MCF 10A (cell line): ENCODE results near the gene SNX19. TPM values are rescaled to one million over a fixed set of nuclear protein-coding genes. Genes with fewer than 3 reads are reported as not detected.
A peak's percentile ranks its signal among the peaks of the same experiment; 100 is the strongest.

ENCODE experiments used
- BruUV-seq: library from RNA; stranded (reverse); fragments of 400-500 nt; replicated peaks from 2 replicates; lab custom pipeline; 2021; lab: Mats Ljungman, UMichigan
- CTCF ChIA-PET: fragments of 300-600 bp; sonication (Branson Sonifier 250); formaldehyde crosslinking; extraction: SDS; loops from one replicate; lab custom pipeline; 2021; ENCODE audit warnings: antibody characterized with exemption, inconsistent platforms; lab: Yijun Ruan, JAX
- POLR2A ChIA-PET: fragments of 300-600, 350-650 bp; sonication (Branson Sonifier 250); formaldehyde crosslinking; extraction: SDS; loops from one replicate; lab custom pipeline; 2020; ENCODE audit warnings: antibody characterized with exemption, inconsistent platforms; lab: Yijun Ruan, JAX
- DNase-seq: peaks from one replicate; pipeline ENCODE4 v3.0.0-alpha.2; 2018; ENCODE audit not compliant: unreplicated experiment
- H3K27ac Mint-ChIP-seq: one replicate; pipeline ENCODE4 v1.8.0; 2022; ENCODE audit warnings: mild to moderate bottlenecking, low read depth, mixed read lengths; ENCODE audit not compliant: unreplicated experiment
- H3K27me3 Mint-ChIP-seq: one replicate; pipeline ENCODE4 v1.8.0; 2022; ENCODE audit warnings: mixed read lengths; ENCODE audit not compliant: insufficient read depth, unreplicated experiment
- H3K36me3 Mint-ChIP-seq: one replicate; pipeline ENCODE4 v1.8.0; 2022; ENCODE audit warnings: mild to moderate bottlenecking, moderate library complexity, mixed read lengths; ENCODE audit not compliant: insufficient read depth, unreplicated experiment
- H3K4me1 Mint-ChIP-seq: one replicate; pipeline ENCODE4 v1.8.0; 2022; ENCODE audit warnings: mixed read lengths; ENCODE audit not compliant: insufficient read depth, unreplicated experiment
- H3K4me3 Mint-ChIP-seq: one replicate; pipeline ENCODE4 v1.8.0; 2022; ENCODE audit warnings: mild to moderate bottlenecking, moderate library complexity, mixed read lengths; ENCODE audit not compliant: unreplicated experiment
- H3K9me3 Mint-ChIP-seq: one replicate; pipeline ENCODE4 v1.8.0; 2022; ENCODE audit warnings: mixed read lengths; ENCODE audit not compliant: unreplicated experiment
- CTCF ChIP-seq: fragments of 200-600 bp; IDR thresholded peaks from one replicate; pipeline ENCODE4 v1.8.0; 2022; ENCODE audit warnings: antibody characterized with exemption, mild to moderate bottlenecking; ENCODE audit not compliant: unreplicated experiment
- intact Hi-C: fragments of 100-400 bp; cut with micrococcal nuclease; formaldehyde crosslinking; loops from 2 replicates; pipeline ENCODE4 v1.14.1; 2022
- total RNA-seq: library from RNA; stranded (reverse); gene quantifications from 2 replicates; pipeline ENCODE4 v1.2.3, GENCODE V29; 2022

SNX19 gene
- total RNA-seq, 1 experiment from 2014 or later, result 53.5 TPM

- DNase-seq, result no peak
- intact Hi-C loops, result no loop called here
- ChIA-PET CTCF (interaction anchor here (0.8 to 40.3 kb wide), 3 partner anchors 12 to 438 kb away, joined by 3 to 1064 read pairs (median 47); partner anchors contain the start of genes ADAMTS15 and ADAMTS8), POLR2A (no interaction called here)
- Mint-ChIP-seq H3K27ac (no peak overlapping the region), H3K36me3 (peaks cover 82% of the 10 kb centered on the region), H3K9me3 (no peaks in the 10 kb centered on the region), H3K4me3 (no peak overlapping the region), H3K4me1 (peaks cover 9% of the 10 kb centered on the region), H3K27me3 (no peaks in the 10 kb centered on the region)
- BruUV-seq, result no TSS peak
- TF ChIP-seq CTCF, result no peak
These were observed 41.9 kb downstream of the SNX19 start for GRCh38 chr11:130874396-130874795.

DNA sequence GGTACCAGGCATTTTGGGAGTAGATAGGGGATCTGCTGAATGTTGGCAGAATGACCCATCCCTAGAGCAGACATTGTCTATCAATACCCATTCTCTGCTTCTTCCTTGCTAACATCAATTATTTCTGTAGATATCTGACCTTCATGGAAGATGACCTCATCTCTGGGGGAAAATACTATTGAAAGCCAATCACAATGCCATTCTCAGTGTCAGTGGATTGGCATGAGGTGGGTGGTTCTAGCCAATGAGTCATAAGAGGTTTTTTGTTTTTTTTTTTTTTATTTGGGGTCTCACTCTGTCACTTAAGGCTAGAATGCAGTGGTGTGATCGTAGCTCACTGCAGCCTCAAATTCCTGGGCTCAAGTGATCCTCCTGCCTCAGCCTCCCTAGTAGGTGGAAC, 42.5 kb downstream of the SNX19 start:
- no peaks in the 10 kb centered on the region for H3K27me3 Mint-ChIP-seq
- peaks cover 76% of the 10 kb centered on the region for H3K36me3 Mint-ChIP-seq
- intact Hi-C loops, result no loop called here
- no peak overlapping the region for H3K4me3 Mint-ChIP-seq
- TF ChIP-seq CTCF, result no peak
- BruUV-seq, result no TSS peak
- H3K27ac Mint-ChIP-seq, result no peak overlapping the region
- ChIA-PET POLR2A (no interaction called here), CTCF (interaction anchor here (0.5 to 40.3 kb wide), 4 partner anchors 11 to 922 kb away, joined by 3 to 1064 read pairs (median 26); partner anchors contain the start of genes ADAMTS15 and ADAMTS8)
- no peak for DNase-seq
- H3K4me1 Mint-ChIP-seq, result peaks cover 9% of the 10 kb centered on the region
- no peaks in the 10 kb centered on the region for H3K9me3 Mint-ChIP-seq

DNA sequence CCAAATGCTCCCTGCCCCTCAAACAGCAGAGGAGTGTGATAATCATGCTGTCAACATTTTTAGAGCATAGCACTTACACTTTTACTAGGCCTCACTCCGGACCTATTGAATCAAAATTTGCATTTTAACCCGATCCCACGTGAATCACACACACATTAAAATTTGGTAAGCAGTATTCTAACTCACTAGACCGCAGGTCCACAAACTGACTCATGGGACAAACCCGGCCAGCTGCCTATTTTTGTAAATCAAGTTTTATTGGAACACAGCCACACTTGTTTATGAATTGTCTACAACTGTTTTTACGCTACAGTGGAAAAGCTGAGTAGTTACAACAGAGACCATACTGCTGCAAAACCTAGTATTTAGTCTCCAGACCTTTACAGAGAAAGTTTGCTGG, 43.3 kb downstream of the SNX19 start:
- H3K4me1 Mint-ChIP-seq, result peaks cover 9% of the 10 kb centered on the region
- no peak overlapping the region for H3K4me3 Mint-ChIP-seq
- intact Hi-C loops, result no loop called here
- H3K9me3 Mint-ChIP-seq, result no peaks in the 10 kb centered on the region
- no peaks in the 10 kb centered on the region for H3K27me3 Mint-ChIP-seq
- peaks cover 68% of the 10 kb centered on the region for H3K36me3 Mint-ChIP-seq
- BruUV-seq, result no TSS peak
- POLR2A ChIA-PET, result no interaction called here
- no peak for TF ChIP-seq CTCF
- H3K27ac Mint-ChIP-seq, result peak overlapping the region; percentile 19
- CTCF ChIA-PET, result interaction anchor here (5.5 to 40.3 kb wide), 2 partner anchors 11 to 437 kb away, joined by 47 to 1064 read pairs; partner anchors contain the start of genes ADAMTS15 and ADAMTS8
- DNase-seq, result peak; percentile 74

- Mint-ChIP-seq H3K36me3 (peaks cover 63% of the 10 kb centered on the region), H3K4me1 (peaks cover 9% of the 10 kb centered on the region), H3K27me3 (no peaks in the 10 kb centered on the region), H3K27ac (peak overlapping the region; percentile 19), H3K4me3 (no peak overlapping the region), H3K9me3 (no peaks in the 10 kb centered on the region)
- intact Hi-C loops, result no loop called here
- TF ChIP-seq CTCF, result no peak
- CTCF ChIA-PET, result interaction anchor here (0.6 to 40.3 kb wide), 3 partner anchors 10 to 888 kb away, joined by 3 to 1064 read pairs (median 47); partner anchors contain the start of genes ADAMTS15 and ADAMTS8
- POLR2A ChIA-PET, result interaction anchor here (1.7 kb wide), 1 partner anchor 10 kb away, joined by 7 read pairs; no protein-coding TSS in a partner anchor
- BruUV-seq, result no TSS peak
- DNase-seq, result no peak
These were observed 43.8 kb downstream of the SNX19 start for GRCh38 chr11:130872513-130872912.
